Neural cell (in vitro differentiated cells): ENCODE measurements around the gene XIRP2.

Source experiments
- CTCF ChIP-seq: fragments of 450-650 bp; IDR thresholded peaks from 2 replicates; pipeline ENCODE4 v1.5.1; 2014; ENCODE audit warnings: antibody characterized with exemption, mild to moderate bottlenecking, moderate library complexity; ENCODE audit not compliant: poor library complexity, severe bottlenecking
- REST ChIP-seq: IDR thresholded peaks from 2 replicates; pipeline ENCODE4 v1.6.1; 2012; ENCODE audit warnings: borderline replicate concordance
- TAF1 ChIP-seq: IDR thresholded peaks from 2 replicates; pipeline ENCODE4 v1.6.1; 2012; ENCODE audit warnings: low read depth

GRCh38 chr2:167017021-167017420 is 128.7 kb downstream of the XIRP2 start:
- TF ChIP-seq CTCF (no peak), REST (no peak), TAF1 (no peak)
